Hepatocyte (in vitro differentiated cells): ENCODE results near the gene PRX. TPM values are rescaled to one million over a fixed set of nuclear protein-coding genes. Genes with fewer than 3 reads are reported as not detected.

ENCODE experiments used
- DNase-seq: peaks from one replicate; pipeline ENCODE4 v3.0.0-alpha.2; 2016; ENCODE audit warnings: low spot score
- H2AFZ ChIP-seq: fragments of 200-600 bp; sonication (generic); 2 replicates; pipeline ENCODE4 v1.6.0; 2016; ENCODE audit warnings: antibody characterized with exemption, mild to moderate bottlenecking
- H3K27ac ChIP-seq: fragments of 200-600 bp; sonication (generic); 2 replicates; pipeline ENCODE4 v1.5.1; 2016; ENCODE audit warnings: mild to moderate bottlenecking
- H3K27me3 ChIP-seq: fragments of 200-600 bp; sonication (generic); 2 replicates; pipeline ENCODE4 v1.6.1; 2016
- H3K36me3 ChIP-seq: fragments of 200-600 bp; sonication (generic); replicated peaks from 2 replicates; pipeline ENCODE4 v1.5.1; 2016; ENCODE audit warnings: low read depth; ENCODE audit not compliant: insufficient read depth
- H3K4me1 ChIP-seq: fragments of 200-600 bp; sonication (generic); 2 replicates; pipeline ENCODE4 v1.5.1; 2016; ENCODE audit warnings: mild to moderate bottlenecking, moderate library complexity; ENCODE audit not compliant: insufficient read depth
- H3K4me2 ChIP-seq: fragments of 200-600 bp; sonication (generic); 2 replicates; pipeline ENCODE4 v1.6.0; 2016
- H3K4me3 ChIP-seq: fragments of 200-600 bp; sonication (generic); 2 replicates; pipeline ENCODE4 v1.5.1; 2016; ENCODE audit warnings: mild to moderate bottlenecking
- H3K79me2 ChIP-seq: fragments of 200-600 bp; sonication (generic); 2 replicates; pipeline ENCODE4 v1.6.0; 2017; ENCODE audit warnings: mild to moderate bottlenecking
- H3K9me2 ChIP-seq: fragments of 200-600 bp; sonication (generic); replicated peaks from 2 replicates; pipeline ENCODE4 v1.6.0; 2017; ENCODE audit warnings: mild to moderate bottlenecking; ENCODE audit not compliant: insufficient read depth
- H3K9me3 ChIP-seq: fragments of 200-600 bp; sonication (generic); 2 replicates; pipeline ENCODE4 v1.5.1; 2016; ENCODE audit warnings: low read depth, mild to moderate bottlenecking
- H4K20me1 ChIP-seq: fragments of 200-600 bp; sonication (generic); 2 replicates; pipeline ENCODE4 v1.6.0; 2016; ENCODE audit warnings: mild to moderate bottlenecking; ENCODE audit not compliant: insufficient read depth, poor library complexity, severe bottlenecking
- CTCF ChIP-seq: fragments of 200-600 bp; sonication (generic); IDR thresholded peaks from 2 replicates; pipeline ENCODE4 v1.5.1; 2016; ENCODE audit warnings: antibody characterized with exemption, mild to moderate bottlenecking; ENCODE audit not compliant: poor library complexity
- EZH2 ChIP-seq: fragments of 200-600 bp; sonication (generic); IDR thresholded peaks from 2 replicates; pipeline ENCODE4 v1.6.1; 2016; ENCODE audit warnings: antibody characterized with exemption, mild to moderate bottlenecking, borderline replicate concordance
- EZH2phosphoT487 ChIP-seq: fragments of 200-600 bp; sonication (generic); IDR thresholded peaks from one replicate; pipeline ENCODE4 v1.6.1; 2018; ENCODE audit warnings: antibody characterized with exemption, mild to moderate bottlenecking, low read depth, moderate library complexity; ENCODE audit not compliant: unreplicated experiment, severe bottlenecking
- WGBS: methylation state at CpG from one replicate; pipeline ENCODE4 v1.1.6; 2016; ENCODE audit warnings: low lambda C conversion rate; ENCODE audit errors: missing lambda C conversion rate; 5-methylcytosine and 5-hydroxymethylcytosine counted together
- polyA plus RNA-seq: library from polyadenylated mRNA; unstranded; fragments of >200 nt; fragmentation: Nextera tagmentation; extraction: Ambion mirVana; gene quantifications from 2 replicates; pipeline ENCODE4 v1.2.1, GENCODE V29; 2016
- total RNA-seq: library from RNA; depleted of rRNA; stranded (reverse); fragments of >200 nt; gene quantifications from 2 replicates; pipeline ENCODE4 v1.2.3, GENCODE V29; 2014

Gene PRX
- total and polyA plus RNA-seq, 2 experiments from 2014 or later, result 0.80 to 1.9 TPM

GRCh38 chr19:40414542-40415535 is 1.7 kb upstream of the PRX start:
- Histone ChIP-seq H2AFZ (no peak overlapping the region), H3K4me1 (peaks cover 11% of the 10 kb centered on the region), H3K9me3 (no peaks in the 10 kb centered on the region), H3K9me2 (no peaks in the 10 kb centered on the region), H3K27ac (no peak overlapping the region), H3K79me2 (no peaks in the 10 kb centered on the region), H4K20me1 (no peaks in the 10 kb centered on the region), H3K36me3 (no peaks in the 10 kb centered on the region), H3K4me3 (no peak overlapping the region), H3K4me2 (no peak overlapping the region), H3K27me3 (no peaks in the 10 kb centered on the region)
- no peak for DNase-seq
- no peak for TF ChIP-seq EZH2phosphoT487
- no peak for TF ChIP-seq EZH2
- no peak for TF ChIP-seq CTCF
- 85% methylated on average over 21 of the region's 21 CpGs for WGBS

- 91% methylated on average over 4 of the region's 4 CpGs for WGBS
- DNase-seq, result no peak
- Histone ChIP-seq H3K27me3 (no peaks in the 10 kb centered on the region), H3K4me2 (peak overlapping the region; percentile 51), H3K36me3 (no peaks in the 10 kb centered on the region), H2AFZ (no peak overlapping the region), H3K27ac (peak overlapping the region; percentile 46), H3K79me2 (no peaks in the 10 kb centered on the region), H3K4me3 (no peak overlapping the region), H3K9me2 (no peaks in the 10 kb centered on the region), H3K4me1 (peaks cover 11% of the 10 kb centered on the region), H4K20me1 (no peaks in the 10 kb centered on the region), H3K9me3 (no peaks in the 10 kb centered on the region)
- TF ChIP-seq EZH2, result no peak
- TF ChIP-seq CTCF, result no peak
- no peak for TF ChIP-seq EZH2phosphoT487
These were observed 312 bp downstream of the PRX start for GRCh38 chr19:40412866-40413265.

- no peak overlapping the region for H3K27ac ChIP-seq
- H3K4me1 ChIP-seq, result peaks cover 7% of the 10 kb centered on the region
- WGBS, result 71% methylated on average over 8 of the region's 8 CpGs
- no peak for DNase-seq
- no peak overlapping the region for H2AFZ ChIP-seq
- no peaks in the 10 kb centered on the region for H3K36me3 ChIP-seq
- H3K9me3 ChIP-seq, result no peaks in the 10 kb centered on the region
- H3K79me2 ChIP-seq, result no peaks in the 10 kb centered on the region
- no peaks in the 10 kb centered on the region for H4K20me1 ChIP-seq
- no peaks in the 10 kb centered on the region for H3K27me3 ChIP-seq
- no peak for TF ChIP-seq EZH2phosphoT487
- no peak for TF ChIP-seq EZH2
- no peak for TF ChIP-seq CTCF
- no peak overlapping the region for H3K4me2 ChIP-seq
- H3K9me2 ChIP-seq, result no peaks in the 10 kb centered on the region
- no peak overlapping the region for H3K4me3 ChIP-seq
These were observed 1.1 kb downstream of the PRX start for GRCh38 chr19:40411958-40412499.
